ENCODE measurements around the gene TBC1D16.

GRCh38 chr17:79948406-79948944, 87.2 kb downstream of the TBC1D16 start:
- TF ChIP-seq POLR2A (IDR thresholded peaks at IDR 0.05), result no peak
- TF ChIP-seq, protein P1, sequence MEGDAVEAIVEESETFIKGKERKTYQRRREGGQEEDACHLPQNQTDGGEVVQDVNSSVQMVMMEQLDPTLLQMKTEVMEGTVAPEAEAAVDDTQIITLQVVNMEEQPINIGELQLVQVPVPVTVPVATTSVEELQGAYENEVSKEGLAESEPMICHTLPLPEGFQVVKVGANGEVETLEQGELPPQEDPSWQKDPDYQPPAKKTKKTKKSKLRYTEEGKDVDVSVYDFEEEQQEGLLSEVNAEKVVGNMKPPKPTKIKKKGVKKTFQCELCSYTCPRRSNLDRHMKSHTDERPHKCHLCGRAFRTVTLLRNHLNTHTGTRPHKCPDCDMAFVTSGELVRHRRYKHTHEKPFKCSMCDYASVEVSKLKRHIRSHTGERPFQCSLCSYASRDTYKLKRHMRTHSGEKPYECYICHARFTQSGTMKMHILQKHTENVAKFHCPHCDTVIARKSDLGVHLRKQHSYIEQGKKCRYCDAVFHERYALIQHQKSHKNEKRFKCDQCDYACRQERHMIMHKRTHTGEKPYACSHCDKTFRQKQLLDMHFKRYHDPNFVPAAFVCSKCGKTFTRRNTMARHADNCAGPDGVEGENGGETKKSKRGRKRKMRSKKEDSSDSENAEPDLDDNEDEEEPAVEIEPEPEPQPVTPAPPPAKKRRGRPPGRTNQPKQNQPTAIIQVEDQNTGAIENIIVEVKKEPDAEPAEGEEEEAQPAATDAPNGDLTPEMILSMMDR (IDR thresholded peaks at IDR 0.05), result no peak

Measured in lower leg skin (tissue), 3 donors.